Measurements from ENCODE around the gene NDUFB7.

DNA sequence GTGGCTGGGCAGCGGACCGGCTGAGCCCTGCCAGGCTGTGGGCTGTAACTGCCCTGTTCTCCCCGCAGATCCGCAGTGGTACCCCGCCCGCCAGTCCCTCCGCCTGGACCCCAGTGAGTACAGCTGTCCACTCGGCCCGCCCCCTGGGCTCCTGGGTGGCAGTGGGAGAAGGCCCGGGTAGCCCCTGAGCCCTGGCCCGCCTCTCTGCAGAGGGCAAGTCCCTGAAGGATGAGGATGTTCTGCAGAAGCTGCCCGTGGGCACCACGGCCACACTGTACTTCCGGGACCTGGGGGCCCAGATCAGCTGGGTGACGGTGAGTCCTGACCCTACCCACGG is 8.3 kb downstream of the NDUFB7 start:
- TF ChIP-seq POLR2A (IDR thresholded peaks at IDR 0.05) (no peak), EP300 (IDR thresholded peaks at IDR 0.05) (no peak)
- TF ChIP-seq, protein P1, sequence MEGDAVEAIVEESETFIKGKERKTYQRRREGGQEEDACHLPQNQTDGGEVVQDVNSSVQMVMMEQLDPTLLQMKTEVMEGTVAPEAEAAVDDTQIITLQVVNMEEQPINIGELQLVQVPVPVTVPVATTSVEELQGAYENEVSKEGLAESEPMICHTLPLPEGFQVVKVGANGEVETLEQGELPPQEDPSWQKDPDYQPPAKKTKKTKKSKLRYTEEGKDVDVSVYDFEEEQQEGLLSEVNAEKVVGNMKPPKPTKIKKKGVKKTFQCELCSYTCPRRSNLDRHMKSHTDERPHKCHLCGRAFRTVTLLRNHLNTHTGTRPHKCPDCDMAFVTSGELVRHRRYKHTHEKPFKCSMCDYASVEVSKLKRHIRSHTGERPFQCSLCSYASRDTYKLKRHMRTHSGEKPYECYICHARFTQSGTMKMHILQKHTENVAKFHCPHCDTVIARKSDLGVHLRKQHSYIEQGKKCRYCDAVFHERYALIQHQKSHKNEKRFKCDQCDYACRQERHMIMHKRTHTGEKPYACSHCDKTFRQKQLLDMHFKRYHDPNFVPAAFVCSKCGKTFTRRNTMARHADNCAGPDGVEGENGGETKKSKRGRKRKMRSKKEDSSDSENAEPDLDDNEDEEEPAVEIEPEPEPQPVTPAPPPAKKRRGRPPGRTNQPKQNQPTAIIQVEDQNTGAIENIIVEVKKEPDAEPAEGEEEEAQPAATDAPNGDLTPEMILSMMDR (IDR thresholded peaks at IDR 0.05), result no peak
